GM21576 (cell line): ENCODE measurements around the gene OR6K3.
"Not testable (repeated sequence)": the region's sequence is repeated elsewhere in the genome, so short reads cannot be mapped to it uniquely, and the experiment has no call there.

Experiments used
- ATAC-seq: cut with Tn5 transposase; IDR thresholded peaks from one replicate; pipeline ENCODE4 v1.9.1; 2021; ENCODE audit warnings: mild to moderate bottlenecking, moderate library complexity; ENCODE audit not compliant: unreplicated experiment

Gene OR6K3

DNA sequence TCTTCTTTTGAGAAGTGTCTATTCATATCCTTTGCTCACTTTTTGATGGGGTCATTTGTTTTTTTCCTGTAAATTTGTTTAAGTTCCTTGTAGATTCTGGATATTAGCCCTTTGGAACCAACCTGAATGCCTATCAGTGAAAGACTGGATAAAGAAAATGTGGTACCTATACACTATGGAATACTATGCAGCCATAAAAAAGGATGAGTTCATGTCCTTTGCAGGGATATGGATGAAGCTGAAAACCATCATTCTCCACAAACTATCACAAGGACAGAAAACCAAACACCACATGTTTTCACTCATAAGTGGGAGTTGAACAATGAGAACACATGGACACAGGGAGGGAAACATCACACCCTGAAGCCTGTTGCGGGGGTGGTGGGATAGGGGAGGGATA lies 32.2 kb downstream of the OR6K3 start:
- ATAC-seq, result not testable (repeated sequence)

DNA sequence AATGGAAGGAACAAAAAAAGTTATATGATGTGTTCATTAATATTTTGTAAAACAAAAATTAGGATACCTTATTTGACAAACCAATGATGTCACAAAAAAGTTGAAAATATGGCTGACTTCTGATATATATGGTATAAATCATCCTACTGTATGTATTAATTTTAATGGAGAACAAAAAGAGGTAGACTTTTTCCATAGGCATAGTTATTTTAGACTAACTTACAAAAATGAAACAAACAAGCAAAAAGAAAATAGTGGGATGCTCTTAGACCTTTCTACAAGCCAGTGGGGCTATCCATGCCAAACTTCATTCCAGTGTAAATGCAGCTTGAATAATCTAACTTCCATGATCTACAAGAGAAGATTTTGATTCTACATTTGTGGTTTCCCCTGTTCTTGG lies 33.5 kb downstream of the OR6K3 start:
- ATAC-seq, result no peak

DNA sequence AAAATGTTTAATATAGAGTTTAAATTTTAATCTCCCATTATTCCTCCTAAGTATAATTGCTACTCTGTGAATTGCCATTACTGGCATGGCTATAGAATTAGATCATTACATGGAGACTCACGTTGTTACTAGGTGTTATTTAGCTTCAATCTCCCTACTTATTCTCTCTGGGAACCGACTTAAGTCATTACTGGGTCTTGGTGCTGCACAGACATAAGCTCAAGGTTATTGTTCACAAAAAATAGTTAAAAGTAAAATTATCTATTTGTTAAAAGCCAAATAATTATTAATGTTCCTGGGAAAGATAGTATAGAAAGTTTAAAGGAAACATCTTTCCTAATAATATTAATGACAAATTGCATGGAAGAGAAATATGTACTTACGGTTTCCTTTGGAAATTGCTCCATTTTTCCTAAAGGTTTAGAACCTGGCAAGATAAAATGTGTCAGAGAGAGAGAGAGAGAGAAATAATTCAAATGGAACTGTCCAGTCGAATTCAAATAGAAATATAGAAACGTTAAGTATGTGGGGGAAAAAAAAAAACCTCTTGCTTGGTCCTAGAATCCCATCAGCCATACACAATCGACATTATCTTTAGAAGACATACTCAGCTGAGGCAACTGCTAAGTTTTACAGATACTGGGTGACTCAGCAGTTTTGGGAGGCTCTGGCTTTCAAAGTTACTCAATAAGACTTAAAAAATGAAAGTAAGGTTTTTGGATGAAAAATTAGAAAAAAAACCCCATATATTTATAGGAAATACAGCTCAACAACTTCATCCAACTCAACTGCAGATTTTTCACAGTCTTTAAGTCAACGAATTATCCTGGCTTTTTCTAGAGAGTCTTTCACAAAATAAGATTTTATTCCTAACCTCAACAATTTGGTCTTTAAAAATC lies 34.2 kb downstream of the OR6K3 start, which contains the start of gene SPTA1:
TSS of gene SPTA1 (minus strand) at position 605 of the 899 bp plus-strand sequence. CDS start at position 407, 198 bp downstream.
- no peak for ATAC-seq

DNA sequence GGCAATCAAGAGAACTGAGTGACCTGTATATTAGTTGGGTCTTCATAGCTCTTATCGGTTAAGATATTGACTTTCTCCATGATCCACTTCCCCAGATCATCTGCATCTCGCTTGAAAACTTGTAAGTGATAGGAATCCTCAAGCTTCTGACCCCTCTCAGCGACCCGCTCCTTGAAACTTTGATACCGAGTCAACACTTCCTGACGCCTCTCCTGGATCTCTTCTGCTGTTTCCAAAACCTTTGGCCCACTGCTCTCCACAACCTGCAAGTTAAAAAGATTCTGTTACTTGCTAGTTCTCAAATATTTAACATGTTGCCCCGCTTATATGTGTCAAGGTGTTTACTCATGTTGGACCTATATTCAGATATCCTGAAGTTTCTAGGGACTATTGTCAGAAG lies 35.4 kb downstream of the OR6K3 start:
- no peak for ATAC-seq

DNA sequence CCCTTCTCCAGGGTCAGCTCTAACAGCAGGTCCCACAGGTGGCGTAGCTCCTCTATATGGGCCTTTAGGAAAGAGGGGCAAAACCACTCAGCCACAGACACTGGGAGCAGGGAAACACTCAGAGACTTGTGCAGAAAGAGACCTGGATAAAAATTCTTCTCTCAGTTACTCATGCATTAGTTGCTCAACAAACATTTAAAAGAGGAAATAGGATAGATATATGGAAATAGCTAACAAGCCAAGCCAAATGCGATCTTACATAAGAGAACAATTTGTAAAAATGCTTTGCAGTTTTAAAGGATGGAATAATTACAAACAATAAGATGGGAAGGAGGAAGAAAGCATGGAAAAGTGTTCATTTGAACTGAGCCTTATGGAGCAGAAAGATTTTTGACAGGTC lies 38.9 kb downstream of the OR6K3 start:
- ATAC-seq, result no peak

DNA sequence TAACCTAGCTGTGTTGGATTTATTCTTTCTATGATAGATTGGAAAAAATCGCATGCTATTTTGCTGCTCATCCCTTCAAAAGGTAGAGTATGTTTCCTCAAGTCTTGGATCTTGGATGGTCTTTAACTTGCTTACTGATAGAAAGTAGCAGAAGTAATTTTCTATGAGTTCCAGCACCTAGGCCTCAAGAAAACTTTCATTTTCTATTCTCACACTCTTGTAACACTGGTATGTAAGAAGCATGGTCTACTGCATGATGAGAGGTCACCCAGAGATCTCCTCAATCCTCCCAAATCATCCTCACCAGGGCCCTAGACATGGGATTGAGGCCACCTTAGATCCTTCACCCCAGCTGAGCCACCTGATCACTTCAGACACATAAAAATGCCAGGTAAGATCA lies 41.2 kb downstream of the OR6K3 start:
- no peak for ATAC-seq

DNA sequence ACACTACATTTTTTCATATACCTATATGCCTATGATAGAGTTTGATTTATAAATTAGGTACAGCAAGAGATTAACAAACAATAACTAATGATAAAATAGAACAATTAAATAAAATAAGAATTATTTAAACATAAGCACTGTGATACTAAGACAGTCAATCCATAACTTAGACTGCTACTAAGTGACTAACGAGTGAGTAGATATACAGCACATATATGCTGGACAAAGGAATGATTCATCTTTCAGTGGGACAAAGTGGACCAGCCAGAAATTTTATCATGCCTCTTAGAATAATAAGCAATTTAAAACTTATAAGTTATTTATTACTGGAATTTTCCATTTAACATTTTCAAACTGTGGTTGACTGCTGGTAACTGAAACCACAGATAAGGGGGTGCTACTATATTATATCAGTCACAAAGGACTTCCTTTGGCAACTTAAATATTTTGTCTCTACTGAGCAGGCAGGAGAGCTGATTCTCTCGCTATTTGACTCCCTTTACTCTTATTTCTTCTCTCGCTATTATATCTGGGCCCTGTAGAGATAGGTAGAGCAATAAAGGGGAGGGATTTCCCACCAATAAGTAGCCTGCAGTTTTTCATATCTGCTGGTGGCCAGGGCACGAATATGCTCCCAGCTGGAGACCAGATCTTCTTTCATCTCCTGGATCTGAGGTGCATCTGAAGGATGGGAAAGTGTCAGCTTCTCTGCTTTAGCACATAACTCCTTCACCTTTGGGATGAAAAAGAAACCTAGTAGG lies 44.8 kb downstream of the OR6K3 start:
- ATAC-seq, result no peak

DNA sequence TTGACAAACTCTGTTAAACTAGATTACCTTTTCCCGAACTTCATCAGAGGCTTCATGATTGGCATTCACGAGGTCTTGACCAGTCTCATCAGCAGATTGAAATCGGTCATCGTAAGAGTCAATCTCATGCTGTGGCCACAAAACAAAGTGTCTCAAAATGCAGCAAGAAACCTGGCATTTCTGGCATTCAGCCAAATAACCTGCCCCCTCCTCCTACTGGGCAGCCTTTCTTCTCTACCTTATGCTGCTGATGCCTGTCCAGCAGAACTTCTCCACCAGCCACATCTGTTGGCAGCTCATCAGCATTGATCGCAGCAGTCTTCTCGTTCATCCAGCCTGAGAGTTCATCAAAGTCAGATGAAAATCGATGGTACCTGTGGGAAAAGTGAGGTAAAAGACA lies 46.2 kb downstream of the OR6K3 start:
- ATAC-seq, result no peak
